Adrenal gland (tissue), 5 donors: ENCODE data around the gene PAGR1.
A peak's percentile ranks its signal among the peaks of the same experiment; 100 is the strongest.

Experiments
- CTCF ChIP-seq, 6 experiments: fragments of 450-650 bp in 4 of 6; fragments of 200-600 bp in 2 of 6; sonication (generic) in 1 of 6; IDR thresholded peaks; 1 replicate in 5 of 6; 2 replicates in 1 of 6; pipeline versions ENCODE4 v1.5.1 to v1.8.0; 2016 to 2021; ENCODE audit warnings: antibody characterized with exemption in 6 of 6, mild to moderate bottlenecking in 2 of 6, moderate library complexity in 1 of 6
- POLR2A ChIP-seq, 2 donors: fragments of 450-650 bp; IDR thresholded peaks; one replicate each; pipeline ENCODE4 v1.6.1; 2017; ENCODE audit warnings: antibody characterized with exemption in 2 of 2, mild to moderate bottlenecking in 2 of 2, moderate library complexity in 1 of 2
- donor health status: DM: no; HTN: no; CAD: no.

GRCh38 chr16:29820730-29821642, 5.0 kb downstream of the PAGR1 start:
- TF ChIP-seq CTCF (IDR thresholded peaks at IDR 0.05) (no peak), POLR2A (IDR thresholded peaks at IDR 0.05) (peak; percentile 27 to 74)
